Lower lobe of right lung (tissue), 2 donors: ENCODE data around the gene GALNT12. TPM values are rescaled to one million over a fixed set of nuclear protein-coding genes. Genes with fewer than 3 reads are reported as not detected.

ENCODE experiments used
- ATAC-seq, 2 donors: fragments of 200-7000 bp; cut with Tn5 transposase; one replicate each; pipeline ENCODE4 v1.9.1; 2020 to 2022; ENCODE audit warnings: mild to moderate bottlenecking in 2 of 2, moderate library complexity in 2 of 2
- DNase-seq: peaks from one replicate; pipeline ENCODE4 v3.0.0-alpha.2; 2020
- H3K27ac ChIP-seq: fragments of 200-600 bp; one replicate; pipeline ENCODE4 v1.8.0; 2022
- H3K27me3 ChIP-seq: fragments of 200-600 bp; one replicate; pipeline ENCODE4 v1.8.0; 2022; ENCODE audit warnings: low read depth
- H3K36me3 ChIP-seq: fragments of 200-600 bp; one replicate; pipeline ENCODE4 v1.8.0; 2022; ENCODE audit warnings: mild to moderate bottlenecking
- H3K4me1 ChIP-seq: fragments of 200-600 bp; one replicate; pipeline ENCODE4 v1.8.0; 2022
- H3K4me3 ChIP-seq: fragments of 200-600 bp; one replicate; pipeline ENCODE4 v1.8.0; 2022; ENCODE audit warnings: mild to moderate bottlenecking
- H3K9me3 ChIP-seq: fragments of 200-600 bp; one replicate; pipeline ENCODE4 v1.8.0; 2022
- intact Hi-C: fragments of 100-400 bp; cut with DNase I; formaldehyde crosslinking; loops from one replicate; pipeline ENCODE4 v1.11.0; 2022
- total RNA-seq: library from RNA; stranded (reverse); fragmentation: NEBNext Ultra II Directional; extraction: Animal tissue kit (Norgen Biotek cat#: 25700); gene quantifications from one replicate; pipeline ENCODE4 v1.2.1, GENCODE V29; 2021
- TF ChIP-seq, protein P1 (sequence below): fragments of 200-600 bp; IDR thresholded peaks from one replicate; pipeline ENCODE4 v1.8.0; 2022; ENCODE audit warnings: antibody characterized with exemption, mild to moderate bottlenecking
- donor health status: DM: no; HTN: yes; CAD: no; lungs with severe emphysema.

GALNT12 gene
- total RNA-seq, 1 donor from 2014 or later: 23.2 TPM

- Histone ChIP-seq H3K27ac (no peak overlapping the region), H3K36me3 (no peaks in the 10 kb centered on the region), H3K4me1 (no peaks in the 10 kb centered on the region), H3K9me3 (no peaks in the 10 kb centered on the region), H3K4me3 (no peak overlapping the region), H3K27me3 (no peaks in the 10 kb centered on the region)
- intact Hi-C loops: no loop called here
- no peak for ATAC-seq
- no peak for DNase-seq
- TF ChIP-seq, protein P1, sequence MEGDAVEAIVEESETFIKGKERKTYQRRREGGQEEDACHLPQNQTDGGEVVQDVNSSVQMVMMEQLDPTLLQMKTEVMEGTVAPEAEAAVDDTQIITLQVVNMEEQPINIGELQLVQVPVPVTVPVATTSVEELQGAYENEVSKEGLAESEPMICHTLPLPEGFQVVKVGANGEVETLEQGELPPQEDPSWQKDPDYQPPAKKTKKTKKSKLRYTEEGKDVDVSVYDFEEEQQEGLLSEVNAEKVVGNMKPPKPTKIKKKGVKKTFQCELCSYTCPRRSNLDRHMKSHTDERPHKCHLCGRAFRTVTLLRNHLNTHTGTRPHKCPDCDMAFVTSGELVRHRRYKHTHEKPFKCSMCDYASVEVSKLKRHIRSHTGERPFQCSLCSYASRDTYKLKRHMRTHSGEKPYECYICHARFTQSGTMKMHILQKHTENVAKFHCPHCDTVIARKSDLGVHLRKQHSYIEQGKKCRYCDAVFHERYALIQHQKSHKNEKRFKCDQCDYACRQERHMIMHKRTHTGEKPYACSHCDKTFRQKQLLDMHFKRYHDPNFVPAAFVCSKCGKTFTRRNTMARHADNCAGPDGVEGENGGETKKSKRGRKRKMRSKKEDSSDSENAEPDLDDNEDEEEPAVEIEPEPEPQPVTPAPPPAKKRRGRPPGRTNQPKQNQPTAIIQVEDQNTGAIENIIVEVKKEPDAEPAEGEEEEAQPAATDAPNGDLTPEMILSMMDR: no peak
These were observed 48.1 kb downstream of the GALNT12 start for GRCh38 chr9:98855592-98855991.

DNA sequence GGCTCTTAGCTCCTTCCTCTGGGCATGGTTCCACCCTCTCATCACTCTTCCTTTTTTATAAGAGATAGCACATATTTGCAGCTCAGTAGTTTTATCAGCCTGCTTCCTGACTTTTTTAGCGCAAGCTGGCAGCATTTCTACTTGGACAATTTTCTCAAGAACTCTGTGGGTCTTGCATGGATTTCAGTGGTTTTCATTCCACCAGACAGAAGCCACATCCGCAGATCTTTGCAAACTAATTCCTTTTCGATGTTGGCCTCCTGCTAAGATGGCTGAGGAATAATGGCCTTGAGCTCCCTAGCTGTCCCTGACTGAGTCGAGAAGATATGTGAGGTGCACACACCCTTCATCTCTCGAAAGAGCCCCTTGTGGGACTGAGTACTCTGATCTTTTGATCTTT is 49.5 kb downstream of the GALNT12 start:
- no peaks in the 10 kb centered on the region for H3K36me3 ChIP-seq
- DNase-seq (no peak), ATAC-seq (no peak)
- peaks cover 4% of the 10 kb centered on the region for H3K4me1 ChIP-seq
- intact Hi-C loops: no loop called here
- H3K27me3 ChIP-seq: no peaks in the 10 kb centered on the region
- H3K4me3 ChIP-seq: no peak overlapping the region
- TF ChIP-seq, protein P1: no peak
- H3K9me3 ChIP-seq: no peaks in the 10 kb centered on the region
- no peak overlapping the region for H3K27ac ChIP-seq

GRCh38 chr9:98859941-98860340 is 52.5 kb downstream of the GALNT12 start:
- Histone ChIP-seq H3K9me3 (no peaks in the 10 kb centered on the region), H3K36me3 (no peaks in the 10 kb centered on the region), H3K27me3 (no peaks in the 10 kb centered on the region), H3K4me1 (peaks cover 4% of the 10 kb centered on the region), H3K4me3 (no peak overlapping the region), H3K27ac (no peak overlapping the region)
- DNase-seq: no peak
- intact Hi-C loops: loop anchor here (10.0 kb wide), 1 partner anchor 135 kb away; no protein-coding TSS in a partner anchor
- ATAC-seq: no peak
- TF ChIP-seq, protein P1: no peak

DNA sequence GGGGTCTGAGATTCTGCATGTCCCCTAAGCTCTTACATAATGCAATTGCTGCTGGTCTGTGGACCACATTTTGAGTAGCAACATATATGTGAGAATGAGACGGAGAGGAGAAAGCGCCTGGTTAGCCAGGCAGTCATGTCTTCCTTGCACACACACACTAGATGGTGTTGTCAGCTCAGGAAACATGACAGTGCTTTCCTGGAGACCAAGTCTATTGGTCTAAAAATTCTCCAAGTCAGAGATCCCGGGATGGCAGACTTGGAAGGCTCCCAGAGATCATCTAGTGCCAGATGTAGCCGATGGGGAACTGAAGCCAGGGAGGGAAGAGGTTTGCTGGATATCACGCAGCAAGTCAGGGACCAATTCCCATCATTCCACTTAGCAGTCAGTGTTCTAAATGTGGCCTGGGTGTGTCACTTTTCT is 53.4 kb downstream of the GALNT12 start:
- ATAC-seq (peak; percentile 45 to 56), DNase-seq (no peak)
- peaks cover 4% of the 10 kb centered on the region for H3K4me1 ChIP-seq
- no peak overlapping the region for H3K27ac ChIP-seq
- H3K36me3 ChIP-seq: no peaks in the 10 kb centered on the region
- TF ChIP-seq, protein P1: peak; percentile 52
- no peak overlapping the region for H3K4me3 ChIP-seq
- no peaks in the 10 kb centered on the region for H3K9me3 ChIP-seq
- no peaks in the 10 kb centered on the region for H3K27me3 ChIP-seq
- intact Hi-C loops: loop anchor here (10.0 kb wide), 1 partner anchor 134 kb away; no protein-coding TSS in a partner anchor

DNA sequence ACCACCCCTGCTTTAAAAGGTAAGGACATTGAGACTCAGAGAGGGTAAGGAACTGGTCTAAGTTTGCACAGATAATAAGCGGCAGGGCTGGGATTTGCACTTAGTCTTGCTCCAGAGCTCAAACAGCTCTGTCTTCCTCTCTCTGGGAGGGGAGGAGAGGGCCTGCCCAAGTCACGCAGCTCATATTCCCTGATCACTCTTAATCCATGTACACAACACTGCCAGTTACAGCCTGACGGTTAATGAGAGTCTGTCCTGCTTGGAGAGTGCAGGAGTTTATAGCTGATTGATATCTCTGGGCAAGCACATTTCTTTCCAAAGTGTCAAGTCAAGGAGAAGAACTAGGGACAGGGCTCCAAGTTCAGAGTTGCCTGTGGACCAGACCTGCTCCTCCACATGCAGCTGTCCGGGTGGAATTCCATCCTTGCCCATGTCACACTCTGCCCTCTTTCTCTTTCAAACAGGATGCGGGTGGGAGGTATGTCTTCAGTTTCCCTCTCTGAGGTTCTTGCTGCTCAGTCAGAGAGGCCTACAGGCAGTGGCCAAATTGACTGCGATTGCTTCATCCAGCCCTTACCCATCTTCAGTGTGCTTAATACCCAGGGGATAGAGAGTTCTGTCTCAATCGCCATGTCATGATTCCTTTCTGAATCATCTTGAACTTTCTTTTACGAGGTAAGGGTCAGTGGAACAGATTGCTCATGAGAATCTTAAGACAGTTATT is 54.5 kb downstream of the GALNT12 start:
- Histone ChIP-seq H3K36me3 (no peaks in the 10 kb centered on the region), H3K9me3 (no peaks in the 10 kb centered on the region), H3K27me3 (no peaks in the 10 kb centered on the region), H3K4me3 (no peak overlapping the region), H3K4me1 (peaks cover 8% of the 10 kb centered on the region), H3K27ac (no peak overlapping the region)
- ATAC-seq: no peak
- TF ChIP-seq, protein P1: no peak
- intact Hi-C loops: loop anchor here (10.0 kb wide), 1 partner anchor 133 kb away; no protein-coding TSS in a partner anchor
- no peak for DNase-seq
